HG03469 (cell line): ENCODE data around the gene SLC7A6.

Experiments used
- ATAC-seq: cut with Tn5 transposase; IDR thresholded peaks from one replicate; pipeline ENCODE4 v1.9.1; 2021; ENCODE audit warnings: mild to moderate bottlenecking, moderate library complexity, moderate number of reproducible peaks; ENCODE audit not compliant: unreplicated experiment

The SLC7A6 gene

DNA sequence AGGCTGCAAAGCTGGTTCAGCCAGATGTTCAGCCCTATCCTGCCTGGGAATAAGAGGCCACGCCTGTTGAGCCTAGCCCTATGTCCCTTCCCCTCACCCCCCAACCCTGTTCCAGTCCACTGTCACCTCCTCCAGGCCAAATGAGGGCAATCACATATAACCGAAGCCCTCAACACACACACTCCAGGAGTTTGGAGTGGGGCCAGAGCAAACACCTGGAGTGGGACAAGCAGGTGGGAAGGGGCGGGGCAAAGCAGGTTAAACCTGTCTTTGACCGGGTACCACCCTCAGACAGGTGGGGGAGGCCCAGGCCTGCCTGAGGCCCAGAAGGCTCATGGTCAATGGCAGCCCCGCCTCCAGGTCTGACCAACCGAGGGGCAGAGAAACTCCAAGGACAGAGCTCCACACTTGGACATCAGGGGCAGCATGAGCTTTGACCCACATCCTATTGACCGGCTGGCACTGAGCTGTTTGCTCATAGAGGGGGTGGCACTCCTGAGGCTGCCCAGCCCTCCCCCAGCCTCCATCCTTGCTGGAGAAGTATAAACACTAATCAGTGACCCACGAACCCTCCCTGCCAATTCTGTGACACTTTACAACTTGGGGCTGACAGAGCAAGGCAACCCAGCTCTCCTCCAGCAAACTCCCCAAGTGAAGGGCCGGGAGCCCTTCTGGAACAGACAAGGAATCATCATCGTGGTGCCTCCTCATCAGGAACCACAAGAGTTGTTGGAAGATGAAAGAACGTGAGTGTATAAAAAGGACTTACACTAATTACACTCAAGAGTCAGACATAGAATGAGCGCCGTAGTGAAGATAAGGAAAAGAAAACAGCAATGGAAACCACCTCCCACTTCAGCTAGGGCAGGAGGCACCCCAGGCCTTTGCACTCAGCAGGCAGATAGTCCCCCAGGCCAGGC is 29.9 kb upstream of the SLC7A6 start:
- ATAC-seq: no peak

DNA sequence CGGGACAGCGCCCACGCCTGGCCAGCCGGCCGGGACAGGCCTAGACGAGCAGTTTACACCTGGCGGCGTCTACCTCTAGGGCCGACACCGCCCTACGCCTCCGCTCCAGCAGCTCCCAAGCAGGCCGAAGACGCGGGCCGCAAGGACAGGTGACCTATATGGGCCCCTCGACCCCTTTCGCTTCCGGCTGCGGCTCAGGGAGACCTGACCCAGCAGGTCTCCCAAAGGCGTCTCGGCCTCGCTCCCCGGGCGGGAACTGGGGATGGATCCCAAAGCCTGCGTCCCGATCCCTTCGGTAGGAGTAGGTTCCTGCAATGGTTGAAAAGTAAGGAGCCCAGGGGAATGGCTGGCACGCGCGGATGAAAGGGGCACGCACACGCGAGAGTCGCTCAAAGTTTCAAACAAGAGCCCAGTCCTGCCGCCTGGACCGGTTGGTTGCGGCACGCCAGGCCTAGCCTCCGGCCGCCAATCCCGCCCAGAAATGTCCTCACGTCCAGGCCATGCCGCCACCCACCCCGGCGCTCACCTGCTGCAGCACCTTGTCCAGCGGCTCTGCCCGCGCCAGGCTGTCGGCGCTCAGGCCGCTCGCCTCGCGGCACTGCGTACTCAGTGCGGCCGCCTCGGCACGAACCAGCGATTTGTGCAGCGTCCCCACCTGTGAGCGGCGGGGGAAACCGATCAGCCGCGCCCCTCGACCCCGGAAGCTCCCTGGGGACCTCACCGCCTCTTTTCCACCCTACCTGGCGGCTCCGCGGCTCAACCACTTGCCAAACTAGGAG is 29.0 kb upstream of the SLC7A6 start:
- ATAC-seq: no peak

DNA sequence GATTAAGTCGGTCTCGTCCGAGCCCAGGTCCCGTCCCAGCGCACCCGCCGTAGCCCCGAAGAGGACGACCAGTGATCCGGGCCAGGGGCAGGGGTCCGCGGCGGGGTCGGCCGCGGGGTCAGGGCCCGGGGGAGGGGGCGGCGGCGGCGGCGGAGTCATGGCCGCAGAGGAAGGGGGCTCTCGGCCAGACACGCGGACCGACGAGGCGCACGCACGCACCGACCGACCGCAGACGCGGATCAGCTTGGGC is 28.5 kb upstream of the SLC7A6 start, which contains the start of gene ESRP2:
Gene ESRP2 (minus strand): TSS at position 241 of the 250 bp plus-strand sequence. CDS start 82 bp downstream, at position 159.
- ATAC-seq: no peak

DNA sequence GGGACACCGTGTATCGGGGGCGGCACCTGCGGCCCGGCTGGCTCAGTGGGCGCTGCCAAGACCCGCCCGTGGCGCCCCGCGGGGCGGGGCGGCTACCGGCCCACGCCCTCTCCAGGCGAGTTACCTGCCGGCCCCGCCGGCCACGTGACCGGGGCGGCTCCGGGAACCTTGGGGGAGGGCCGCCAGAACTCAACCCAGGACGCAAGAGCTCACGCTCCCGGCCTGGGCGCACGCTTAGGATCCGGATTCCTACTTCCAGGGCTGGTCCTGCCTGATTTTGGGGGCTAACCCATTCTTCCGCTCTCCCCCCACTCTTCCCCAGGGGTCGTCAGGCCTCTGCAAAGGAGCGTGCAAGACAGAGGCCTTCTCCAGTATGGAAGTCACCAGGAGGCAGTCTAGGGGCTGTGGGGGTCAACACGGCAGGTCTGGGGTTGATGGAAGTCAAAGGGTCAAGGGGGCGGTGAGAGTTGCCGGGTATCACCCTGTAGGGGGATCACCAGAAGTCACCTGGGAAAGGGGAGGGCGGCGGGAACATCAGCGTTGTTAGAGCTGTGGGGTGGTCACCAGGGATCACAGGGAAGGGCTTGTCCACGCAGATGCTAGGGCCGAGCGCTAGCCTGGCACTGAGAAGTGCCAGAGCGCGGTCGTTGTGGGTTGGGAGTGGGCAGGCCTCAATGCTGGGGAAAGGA is 28.0 kb upstream of the SLC7A6 start:
- no peak for ATAC-seq

DNA sequence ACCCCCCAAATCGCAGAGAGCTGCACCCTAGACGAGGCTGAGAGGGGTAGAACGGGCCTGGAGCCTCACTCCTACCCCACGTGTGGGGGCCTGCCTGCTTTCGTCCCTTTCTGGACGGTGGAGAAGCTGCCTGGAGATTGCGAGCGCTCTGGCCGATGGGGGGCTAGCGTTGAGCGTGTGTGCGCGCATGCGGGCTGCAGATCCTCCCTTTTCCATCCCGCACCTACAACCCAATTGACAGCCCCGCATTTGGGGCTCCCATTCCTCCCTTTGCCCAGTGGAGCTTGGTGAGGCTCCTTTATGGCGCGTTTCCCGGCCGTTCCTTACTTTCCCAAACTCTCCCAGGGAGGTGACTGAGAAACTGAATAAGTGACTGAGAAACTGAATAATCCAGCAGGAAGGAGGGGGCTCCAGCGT is 27.5 kb upstream of the SLC7A6 start:
- no peak for ATAC-seq

DNA sequence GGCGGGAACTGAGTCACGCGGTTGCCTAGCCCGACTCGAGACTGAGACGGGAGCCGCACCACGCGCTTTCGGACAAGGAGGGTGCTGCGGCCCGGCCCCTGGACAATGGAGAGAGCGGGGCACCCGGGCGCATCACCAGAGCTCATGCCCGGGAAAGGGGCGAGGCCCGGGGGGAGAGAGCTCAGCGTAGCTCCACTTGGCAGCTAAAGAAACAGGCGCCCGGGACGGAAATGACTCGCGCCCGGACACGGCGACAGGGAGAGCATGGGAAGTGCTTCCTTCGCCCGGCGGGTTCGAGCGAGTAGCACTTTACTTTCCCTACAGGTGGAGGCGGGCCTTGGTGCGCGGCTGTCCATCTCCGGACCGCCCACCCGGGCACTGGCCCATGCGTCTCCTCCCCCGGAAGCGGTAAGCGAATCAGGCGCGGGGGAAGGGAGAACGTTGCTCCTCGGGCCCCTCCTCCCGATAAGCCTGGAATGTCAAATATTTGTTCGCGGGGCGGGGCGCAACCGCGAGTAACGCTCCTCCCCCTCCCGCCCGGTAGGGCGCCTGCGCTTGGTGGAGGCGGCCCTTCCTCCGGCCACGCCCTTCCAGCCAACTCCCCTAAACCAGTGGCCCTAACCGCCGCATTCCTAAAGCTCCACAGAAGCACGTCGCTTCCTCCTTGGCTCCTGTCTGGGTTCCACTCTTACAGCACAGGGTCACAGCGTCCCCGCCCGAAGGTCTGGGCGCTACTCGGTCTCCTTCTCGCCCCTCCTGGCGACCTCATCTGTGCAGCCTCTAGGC is 26.9 kb upstream of the SLC7A6 start:
- peak; percentile 66 for ATAC-seq

DNA sequence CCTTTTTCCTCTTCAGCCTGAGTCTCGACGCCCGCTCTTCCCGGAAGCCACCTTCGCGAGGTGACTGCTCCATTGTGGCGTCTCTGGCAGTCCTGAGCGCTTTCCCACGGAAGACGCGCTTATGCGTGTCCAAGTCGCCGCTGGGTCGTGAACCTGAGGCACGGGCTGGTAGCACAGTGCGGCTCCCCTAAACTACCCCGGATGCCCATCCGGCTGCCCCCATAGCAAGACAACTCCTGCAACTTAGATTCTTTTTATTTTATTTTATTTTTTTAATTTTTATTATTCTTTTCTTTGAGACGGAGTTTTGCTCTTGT is 26.3 kb upstream of the SLC7A6 start:
- no peak for ATAC-seq

DNA sequence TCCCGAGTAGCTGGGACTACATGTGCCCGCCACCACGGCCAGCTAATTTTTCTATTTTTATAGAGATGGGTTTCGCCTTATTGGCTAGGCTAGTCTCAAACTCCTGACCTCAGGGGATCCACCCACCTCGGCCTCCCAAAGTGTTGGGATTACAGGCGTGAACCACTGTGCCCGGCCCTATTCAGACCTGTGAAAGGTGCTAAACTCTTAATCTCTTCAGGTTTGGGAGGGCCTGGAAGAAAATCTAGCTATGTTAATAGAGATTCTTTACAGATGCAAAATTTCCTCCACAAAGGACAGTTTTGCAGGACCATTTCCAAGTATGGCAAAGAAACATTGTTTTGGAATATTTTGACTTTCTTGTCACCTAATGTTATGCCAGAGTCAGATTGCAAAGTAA is 22.2 kb upstream of the SLC7A6 start:
- ATAC-seq: no peak

DNA sequence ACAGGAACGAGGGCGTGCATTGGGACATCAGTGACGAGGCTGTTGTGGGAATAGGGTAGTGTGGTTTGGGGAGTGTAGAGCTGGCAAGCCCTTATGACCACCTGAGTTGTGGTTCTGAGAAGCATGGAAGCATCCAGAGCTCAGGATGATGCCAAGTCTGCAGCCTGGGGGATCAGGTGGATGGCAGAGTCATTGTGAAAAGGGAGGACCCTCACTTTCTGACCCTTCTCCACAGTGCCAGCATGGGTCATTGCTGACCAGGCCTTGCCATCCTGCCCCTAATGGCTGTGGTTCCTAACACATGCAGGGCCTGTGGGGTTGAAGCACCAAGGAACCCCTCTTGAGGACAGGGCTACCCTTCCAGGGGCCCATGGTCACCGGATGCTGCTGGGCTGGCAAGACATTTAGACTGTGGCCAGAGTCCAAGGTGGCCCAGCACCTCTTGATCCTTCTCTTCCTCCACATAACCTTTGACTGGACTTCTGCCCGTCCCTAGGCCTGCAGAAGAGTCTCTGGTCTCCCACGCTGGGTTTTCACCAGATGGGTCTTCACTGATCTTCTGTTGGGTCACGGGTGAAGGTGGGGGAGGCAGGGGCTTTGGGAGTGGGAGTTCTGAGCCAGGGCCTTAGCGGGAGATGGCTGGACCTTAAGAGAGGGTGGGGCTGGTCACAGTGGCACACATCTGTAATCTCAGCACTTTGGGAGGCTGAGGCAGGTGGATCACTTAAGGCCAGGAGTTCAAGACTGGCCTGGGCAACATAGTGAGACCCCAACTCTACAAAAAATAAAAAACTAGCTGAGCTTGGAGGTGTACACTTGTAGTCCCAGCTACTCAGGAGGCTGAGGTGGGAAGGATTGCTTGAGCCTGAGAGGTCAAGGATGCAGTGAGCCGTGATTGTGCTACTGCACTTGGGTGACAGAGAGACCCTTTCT is 21.1 kb upstream of the SLC7A6 start:
- ATAC-seq: no peak

DNA sequence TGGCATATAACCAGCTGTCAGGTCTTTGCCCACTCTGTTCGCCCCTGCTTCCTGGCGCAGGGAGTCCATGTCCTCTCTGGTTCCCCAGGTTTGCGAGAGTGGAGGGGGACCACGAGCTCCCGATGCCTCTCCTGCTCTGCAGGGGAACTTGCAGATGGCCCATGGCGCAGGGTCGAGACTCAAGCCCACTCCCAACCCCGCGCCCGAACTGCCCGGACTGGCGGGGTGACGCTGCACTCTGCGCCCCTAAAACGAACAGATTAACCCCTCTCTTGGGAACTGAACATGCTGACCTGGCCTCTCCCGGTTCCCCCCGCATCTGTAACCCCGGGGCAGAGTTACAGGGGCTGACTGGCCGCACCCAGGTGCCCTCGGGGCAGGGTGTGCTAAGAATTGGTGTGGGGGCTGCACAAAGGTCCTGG is 19.8 kb upstream of the SLC7A6 start:
- ATAC-seq: no peak

DNA sequence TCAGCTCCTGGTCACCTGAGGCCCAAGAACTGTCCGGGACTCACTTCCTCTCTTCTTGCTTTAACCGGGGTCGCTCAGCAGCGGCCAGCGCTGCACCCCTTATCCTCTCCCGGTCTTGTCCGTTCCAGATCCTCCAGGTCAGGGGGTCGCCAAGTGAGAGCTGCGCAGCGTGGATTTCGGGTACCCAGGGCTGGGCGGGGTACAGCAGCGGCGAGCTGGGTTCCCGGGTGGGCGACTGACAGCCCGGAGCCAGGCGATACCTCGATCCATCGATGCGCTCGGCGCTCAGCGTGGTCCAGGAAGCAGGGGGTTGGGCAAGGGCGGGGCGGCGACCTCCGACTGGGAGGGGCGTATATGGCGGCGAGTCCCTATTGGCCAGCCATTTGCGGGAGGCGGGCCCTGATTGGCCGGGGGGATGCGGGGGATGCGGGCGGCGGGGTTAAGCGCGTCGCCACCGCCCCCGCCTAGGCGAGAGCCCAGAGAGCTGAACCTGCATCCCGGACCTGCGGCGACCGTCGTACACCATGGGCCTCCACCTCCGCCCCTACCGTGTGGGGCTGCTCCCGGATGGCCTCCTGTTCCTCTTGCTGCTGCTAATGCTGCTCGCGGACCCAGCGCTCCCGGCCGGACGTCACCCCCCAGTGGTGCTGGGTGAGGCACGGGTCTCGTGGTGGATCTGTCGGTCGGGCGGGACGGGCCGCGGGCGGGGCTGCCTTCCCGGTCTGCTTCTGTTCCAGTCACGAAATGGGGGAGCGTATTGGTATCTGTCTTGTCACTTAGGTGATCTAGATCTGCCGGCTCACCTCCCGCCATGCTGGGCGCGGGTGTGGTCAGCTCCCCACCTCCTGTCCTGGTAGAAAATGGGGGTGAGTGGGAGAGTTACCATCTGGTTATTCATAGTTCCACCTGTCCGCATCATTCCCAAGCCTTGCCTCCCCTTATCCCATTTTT is 19.1 kb upstream of the SLC7A6 start, which contains the start of gene PLA2G15:
Gene PLA2G15 (plus strand): TSS at position 471 of the 951 bp plus-strand sequence. CDS start 54 bp downstream, at position 525.
- ATAC-seq: peak; percentile 49

DNA sequence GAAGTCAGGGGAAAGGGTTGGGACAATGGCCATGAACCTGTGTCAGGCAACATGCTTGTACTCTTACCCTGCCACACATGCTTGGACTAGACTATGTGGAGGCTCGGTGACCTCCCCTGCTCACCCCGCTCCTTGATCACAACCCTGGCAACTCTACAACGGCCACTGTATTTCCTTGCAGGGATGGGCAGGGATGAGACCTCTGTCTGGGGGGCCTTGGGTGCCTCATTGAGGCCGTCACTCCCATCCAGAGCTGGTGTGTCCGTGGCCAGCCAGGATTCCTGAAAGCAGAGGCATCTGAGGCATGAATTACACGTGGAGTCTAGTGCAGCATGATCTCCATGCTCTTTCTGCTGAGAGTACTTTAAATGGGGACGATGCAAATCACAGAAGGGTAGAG is 18.2 kb upstream of the SLC7A6 start:
- ATAC-seq: no peak

DNA sequence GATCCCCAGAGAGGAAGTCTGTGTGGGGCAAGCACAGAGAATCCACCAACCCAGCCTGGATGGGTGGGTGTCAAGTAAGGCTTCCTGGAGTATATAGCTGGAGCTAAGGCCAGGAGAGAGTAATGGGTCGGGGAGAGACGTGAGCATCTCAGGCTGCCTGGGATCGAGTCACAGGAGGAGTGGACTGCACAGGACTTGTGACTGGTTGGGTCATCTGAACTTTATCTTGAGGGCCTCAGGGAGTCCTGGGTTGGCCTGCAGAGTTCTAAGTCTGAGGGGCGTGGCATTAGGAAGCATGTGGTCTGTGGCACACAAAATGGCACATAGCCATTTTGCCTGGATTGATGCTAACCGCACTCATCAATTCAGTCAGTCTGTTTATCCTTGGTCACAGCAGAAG is 17.7 kb upstream of the SLC7A6 start:
- ATAC-seq: no peak

DNA sequence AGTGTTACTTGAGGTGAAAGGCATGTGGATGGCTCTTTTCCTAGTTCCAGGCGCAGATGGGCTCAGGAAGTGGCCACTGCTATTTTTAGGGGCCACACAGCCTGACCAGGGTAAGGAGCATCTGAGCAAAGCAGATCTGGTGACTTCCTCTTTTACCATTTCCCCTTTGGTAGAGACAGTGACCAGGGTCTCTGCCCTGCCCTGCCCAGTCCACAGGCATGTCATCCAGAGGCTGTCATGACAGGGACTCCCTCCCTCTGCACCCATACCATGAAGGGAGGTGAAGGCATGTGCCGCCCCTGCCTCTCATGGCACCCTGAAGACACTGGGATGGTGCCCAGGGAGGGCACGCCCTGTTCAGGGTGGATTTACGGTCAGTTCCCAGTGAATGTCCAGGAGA is 16.9 kb upstream of the SLC7A6 start:
- ATAC-seq: no peak

DNA sequence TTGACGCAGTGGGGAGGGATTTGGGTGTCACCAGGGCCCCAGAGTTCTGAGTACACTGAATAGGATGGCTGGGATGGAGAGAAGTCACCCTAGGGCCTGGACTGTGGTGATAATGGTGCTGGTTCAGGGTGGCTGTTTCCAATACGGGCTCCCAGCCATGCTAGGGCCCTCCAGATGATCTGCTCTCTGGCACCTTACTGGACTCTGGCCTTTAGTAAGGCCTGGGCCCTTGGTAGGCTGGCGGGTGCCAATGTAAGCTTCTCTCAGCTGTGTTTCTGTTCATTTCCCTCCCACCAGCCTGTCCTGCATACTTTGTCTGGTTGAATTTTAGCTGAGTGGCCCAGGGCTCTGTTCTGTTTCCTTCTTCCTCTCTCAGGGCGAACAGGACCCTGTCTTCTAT is 16.4 kb upstream of the SLC7A6 start:
- ATAC-seq: no peak

DNA sequence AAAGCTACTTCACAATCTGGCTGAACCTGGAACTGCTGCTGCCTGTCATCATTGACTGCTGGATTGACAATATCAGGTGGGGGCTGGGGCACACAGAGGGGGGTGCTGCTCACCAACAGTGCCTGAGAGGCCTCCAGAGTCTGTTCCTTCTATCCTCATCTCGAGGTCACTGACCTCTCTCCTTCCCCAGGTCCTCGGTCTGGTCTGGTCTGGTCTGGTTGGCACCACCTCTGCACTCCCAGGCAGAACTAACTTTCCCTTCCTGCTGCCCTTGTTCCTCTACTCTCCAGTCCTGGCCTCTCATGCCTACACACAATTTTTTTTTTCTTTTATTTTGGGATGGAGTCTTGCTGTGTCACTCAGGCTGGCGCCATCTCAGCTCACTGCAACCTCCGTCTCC is 15.0 kb upstream of the SLC7A6 start:
- ATAC-seq: no peak

DNA sequence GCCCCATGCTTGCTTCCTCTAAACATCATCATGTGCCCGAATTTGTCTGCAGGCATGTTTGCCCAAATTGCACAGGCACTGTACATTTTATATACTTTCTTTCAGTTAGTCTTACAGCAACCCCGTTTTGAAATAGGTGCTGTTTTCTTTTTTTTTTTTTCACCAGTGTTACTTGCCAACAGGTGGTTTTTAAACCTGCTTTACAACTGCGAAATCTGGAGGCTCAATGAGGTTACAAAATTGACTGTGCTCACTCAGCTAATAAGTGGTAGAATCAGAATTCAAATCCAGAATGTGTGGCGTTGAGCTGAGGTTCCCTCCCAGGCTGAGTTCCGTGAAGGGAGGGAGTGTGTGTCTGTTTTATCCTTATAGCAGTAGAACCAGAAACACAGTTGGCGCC is 13.4 kb upstream of the SLC7A6 start:
- ATAC-seq: no peak

DNA sequence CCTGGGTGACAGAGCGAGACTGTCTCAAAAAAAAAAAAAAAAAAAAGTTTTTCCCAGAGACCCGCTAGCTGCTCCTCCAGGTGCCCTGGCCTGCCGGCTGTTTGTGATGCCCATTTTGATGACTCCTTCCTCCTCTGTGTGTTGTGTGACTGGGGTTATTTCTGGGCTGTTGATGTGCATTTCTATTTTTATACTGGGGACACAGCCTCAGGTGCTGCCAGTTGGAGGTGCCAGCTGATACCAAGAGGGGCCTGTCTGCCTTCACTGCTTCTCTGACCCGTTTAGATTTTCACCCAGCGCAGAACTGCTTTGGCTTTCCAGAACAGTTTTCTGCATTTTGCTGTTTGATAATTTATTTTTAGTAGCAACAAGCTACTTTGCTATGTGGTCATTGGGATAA is 12.5 kb upstream of the SLC7A6 start:
- no peak for ATAC-seq

DNA sequence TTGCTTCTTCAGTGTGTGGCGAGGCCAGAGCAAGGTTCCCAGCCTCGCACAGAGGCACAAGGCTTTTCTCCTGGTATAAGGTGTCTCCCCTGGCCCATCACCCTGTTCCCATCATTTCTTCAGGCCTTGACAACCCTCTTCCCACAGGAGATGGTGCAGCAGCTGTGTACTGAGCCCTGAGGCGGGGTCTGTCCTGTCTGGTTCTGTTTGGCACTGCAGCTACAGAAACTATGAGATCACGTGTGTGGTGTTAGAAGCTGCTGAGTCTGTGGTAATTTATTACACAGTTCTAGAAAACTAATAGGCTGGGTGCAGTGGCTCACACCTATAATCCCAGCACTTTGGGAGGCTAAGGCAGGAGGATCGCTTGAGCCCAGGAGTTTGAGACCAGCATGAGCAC is 11.9 kb upstream of the SLC7A6 start:
- ATAC-seq: no peak
